GM10847 (cell line): ENCODE data around the gene SLC7A4.

Source experiments
- POLR2A ChIP-seq: IDR thresholded peaks from 2 replicates; pipeline ENCODE4 v1.6.1; 2011; ENCODE audit not compliant: insufficient read length; ENCODE audit errors: extremely low read depth

The SLC7A4 gene

GRCh38 chr22:21013657-21014201 lies 18.6 kb downstream of the SLC7A4 start:
- no peak for TF ChIP-seq POLR2A

- no peak for TF ChIP-seq POLR2A
Measured at GRCh38 chr22:21012446-21013407, 19.6 kb downstream of the SLC7A4 start.

- no peak for TF ChIP-seq POLR2A
Measured at GRCh38 chr22:21010426-21011113, 21.8 kb downstream of the SLC7A4 start.

- TF ChIP-seq POLR2A = no peak
Measured at GRCh38 chr22:21009638-21010425, 22.5 kb downstream of the SLC7A4 start.

GRCh38 chr22:21003782-21004181 lies 28.6 kb downstream of the SLC7A4 start:
- TF ChIP-seq POLR2A = no peak

- TF ChIP-seq POLR2A = peak; percentile 95
Measured at GRCh38 chr22:21001601-21002325, 30.6 kb downstream of the SLC7A4 start, which contains the start of gene THAP7. TSS of gene THAP7 (minus strand) at chr22:21002118. CDS start at chr22:21001911, 207 bp downstream.

GRCh38 chr22:21000987-21001600 lies 31.3 kb downstream of the SLC7A4 start:
- TF ChIP-seq POLR2A = no peak

- no peak for TF ChIP-seq POLR2A
Measured at GRCh38 chr22:21000207-21000986, 32.0 kb downstream of the SLC7A4 start.

GRCh38 chr22:20999350-21000206 lies 32.8 kb downstream of the SLC7A4 start:
- TF ChIP-seq POLR2A = no peak

- TF ChIP-seq POLR2A = no peak
Measured at GRCh38 chr22:20998411-20999336, 33.7 kb downstream of the SLC7A4 start.

- TF ChIP-seq POLR2A = no peak
Measured at GRCh38 chr22:20997536-20998257, 34.7 kb downstream of the SLC7A4 start.
